Ishikawa (cell line): ENCODE results near the gene ADCY9.

Source experiments
- CEBPB ChIP-seq: IDR thresholded peaks from 2 replicates; pipeline ENCODE4 v1.6.1; 2012
- EP300 ChIP-seq: IDR thresholded peaks from 2 replicates; pipeline ENCODE4 v1.6.1; 2012; ENCODE audit warnings: borderline replicate concordance
- FOXM1 ChIP-seq: IDR thresholded peaks from 2 replicates; pipeline ENCODE4 v1.6.1; 2012; ENCODE audit warnings: low read depth, borderline replicate concordance
- MAX ChIP-seq: IDR thresholded peaks from 2 replicates; pipeline ENCODE4 v1.6.1; 2012
- NFIC ChIP-seq: IDR thresholded peaks from 2 replicates; pipeline ENCODE4 v1.6.1; 2012
- RAD21 ChIP-seq: IDR thresholded peaks from 2 replicates; pipeline ENCODE4 v1.6.1; 2012; ENCODE audit warnings: low read depth
- REST ChIP-seq: IDR thresholded peaks from 2 replicates; pipeline ENCODE4 v1.6.1; 2012; ENCODE audit warnings: low read depth, mild to moderate bottlenecking
- TAF1 ChIP-seq: IDR thresholded peaks from 2 replicates; pipeline ENCODE4 v1.6.1; 2012; ENCODE audit warnings: low read depth, mild to moderate bottlenecking
- YY1 ChIP-seq: IDR thresholded peaks from 2 replicates; pipeline ENCODE4 v1.6.1; 2012; ENCODE audit warnings: low read depth

GRCh38 chr16:4002121-4002520 lies 114.1 kb downstream of the ADCY9 start:
- TF ChIP-seq EP300 (no peak), CEBPB (no peak), YY1 (no peak), FOXM1 (no peak), RAD21 (no peak), REST (no peak), NFIC (no peak), TAF1 (no peak), MAX (no peak)
